Measurements from ENCODE around the gene PINK1. TPM values are rescaled to one million over a fixed set of nuclear protein-coding genes. Genes with fewer than 3 reads are reported as not detected.

Gene PINK1
- polyA plus RNA-seq, 3 donors from 2014 or later = 25.5 to 40.5 (median 34.4) TPM

DNA sequence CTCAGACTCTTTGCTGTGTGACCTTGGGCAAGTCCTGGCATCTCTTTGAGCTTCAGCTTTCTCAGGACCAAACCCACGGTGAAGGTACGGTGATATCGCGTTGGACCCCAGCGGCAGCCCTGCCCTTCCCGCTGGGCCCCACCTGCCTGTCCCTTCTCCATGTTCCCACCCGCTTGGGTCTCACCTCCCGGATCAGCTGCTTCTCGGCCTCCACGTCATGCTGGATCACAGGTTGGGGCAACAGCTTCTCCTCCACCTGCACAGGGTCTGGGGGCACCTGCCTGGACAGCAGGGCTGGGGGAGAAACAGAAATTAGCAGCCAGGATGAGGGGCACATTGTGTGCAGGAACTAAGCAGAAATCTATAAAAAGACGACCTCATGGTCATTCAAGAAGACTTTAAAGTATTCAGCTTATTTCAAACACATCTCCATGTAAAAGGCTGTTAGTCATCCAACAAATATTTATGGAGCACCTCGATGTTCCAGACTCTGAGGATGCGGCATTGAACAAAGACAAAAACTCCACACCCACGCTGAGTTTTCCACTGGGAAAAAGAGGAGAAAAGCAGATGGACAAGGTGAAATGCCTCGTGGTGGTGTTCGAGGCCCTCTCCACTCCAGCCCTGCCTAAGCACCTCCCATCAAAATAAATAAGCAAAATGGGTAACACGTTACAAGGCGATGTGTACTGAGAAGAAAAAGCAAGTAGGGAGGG is 65.1 kb downstream of the PINK1 start:
- H3K27me3 Mint-ChIP-seq (ENCODE audit: low read depth in 3 of 3) = peaks cover 5 to 7% (median 6%) of the 10 kb centered on the region in 3 donors
- no peak overlapping the region for H3K27ac Mint-ChIP-seq
- no peaks in the 10 kb centered on the region for H3K36me3 Mint-ChIP-seq
- peaks cover 5 to 6% of the 10 kb centered on the region in 2 donors for H3K4me1 Mint-ChIP-seq
- no peaks in the 10 kb centered on the region for H3K9me3 Mint-ChIP-seq
- no peak for DNase-seq
- peak overlapping the region in 3 of 5 donors; percentile 24 to 49 (median 40) for H3K4me3 Mint-ChIP-seq

- H3K4me1 Mint-ChIP-seq = peaks cover 5 to 6% of the 10 kb centered on the region in 2 donors
- peak overlapping the region in 1 of 6 donors; percentile 86 for H3K27ac Mint-ChIP-seq
- H3K9me3 Mint-ChIP-seq = no peaks in the 10 kb centered on the region
- DNase-seq = no peak
- peaks cover 5 to 8% (median 7%) of the 10 kb centered on the region in 3 donors for H3K27me3 Mint-ChIP-seq (ENCODE audit: low read depth in 3 of 3)
- no peak overlapping the region for H3K4me3 Mint-ChIP-seq
- no peaks in the 10 kb centered on the region for H3K36me3 Mint-ChIP-seq
These were observed 66.3 kb downstream of the PINK1 start for GRCh38 chr1:20699558-20699957.

- Mint-ChIP-seq H3K36me3 (no peaks in the 10 kb centered on the region), H3K9me3 (no peaks in the 10 kb centered on the region), H3K4me3 (no peak overlapping the region), H3K4me1 (peaks cover 5 to 6% of the 10 kb centered on the region in 2 donors), H3K27me3 (ENCODE audit: low read depth in 3 of 3) (peaks cover 5 to 8% (median 6%) of the 10 kb centered on the region in 3 donors), H3K27ac (no peak overlapping the region)
- DNase-seq = no peak
These were observed 67.5 kb downstream of the PINK1 start for GRCh38 chr1:20700636-20701215.

Other genes starting within 250 kb of the PINK1 start
- under 1 TPM in 2 of 3 donors, not detected in 1; 0.10 to 0.43 TPM for gene CAMK2N1, start 147.2 kb upstream of the PINK1 start, polyA plus RNA-seq
- gene MUL1, start 125.3 kb upstream of the PINK1 start, polyA plus RNA-seq = 10 to 100 TPM; 35.1 to 52.1 (median 49.2) TPM
- not detected for gene FAM43B, start 80.9 kb upstream of the PINK1 start, polyA plus RNA-seq
- gene CDA, start 44.4 kb upstream of the PINK1 start, polyA plus RNA-seq = under 1 TPM in 1 of 3 donors, not detected in 2; 0.30 TPM
- 100 to 1,000 TPM; 365 to 518 (median 376) TPM for gene DDOST, start 27.9 kb downstream of the PINK1 start, polyA plus RNA-seq
- gene KIF17, start 84.5 kb downstream of the PINK1 start, polyA plus RNA-seq = under 1 TPM in 1 of 3 donors, not detected in 2; 0.21 TPM
- gene SH2D5, start 99.2 kb downstream of the PINK1 start, polyA plus RNA-seq = not detected
- gene HP1BP3, start 153.8 kb downstream of the PINK1 start, polyA plus RNA-seq = 100 to 1,000 TPM; 160 to 208 (median 178) TPM